Brain microvascular endothelial cell (primary cell): ENCODE results near the gene RTN1.
A peak's percentile ranks its signal among the peaks of the same experiment; 100 is the strongest.

Source experiments
- DNase-seq: peaks from one replicate; pipeline ENCODE4 v3.0.0-alpha.2; 2020
- H3K27ac ChIP-seq: fragments of 250-450 bp; sonication (Bioruptor Pico); 2 replicates; pipeline ENCODE4 v1.5.1; 2020; ENCODE audit warnings: mild to moderate bottlenecking, moderate library complexity
- H3K27me3 ChIP-seq: fragments of 250-450 bp; sonication (Bioruptor Pico); replicated peaks from 2 replicates; pipeline ENCODE4 v1.5.1; 2020; ENCODE audit warnings: mild to moderate bottlenecking
- H3K36me3 ChIP-seq: fragments of 250-450 bp; sonication (Bioruptor Pico); replicated peaks from 2 replicates; pipeline ENCODE4 v1.5.1; 2020; ENCODE audit warnings: mild to moderate bottlenecking
- H3K4me3 ChIP-seq: 2 replicates; pipeline ENCODE4 v1.5.1; 2011; ENCODE audit warnings: low read depth, mild to moderate bottlenecking, control low read depth, low read length, moderate library complexity
- CTCF ChIP-seq: IDR thresholded peaks from 2 replicates; pipeline ENCODE4 v1.5.1; 2011; ENCODE audit warnings: low read depth, mild to moderate bottlenecking, moderate library complexity, low read length, control low read depth, inconsistent platforms; ENCODE audit errors: missing control alignments
- in situ Hi-C: cut with HindIII; loops from 2 replicates; pipeline ENCODE4 v1.10.0; 2017; ENCODE audit warnings: low sequenced_read_pairs, low pct_ligation_motif_present

Gene RTN1

GRCh38 chr14:59895721-59896120 is 25.1 kb upstream of the RTN1 start:
- no peaks in the 10 kb centered on the region for H3K36me3 ChIP-seq
- H3K27me3 ChIP-seq = no peaks in the 10 kb centered on the region
- in situ Hi-C loops = no loop called here
- no peak for DNase-seq
- H3K4me3 ChIP-seq = no peak overlapping the region
- no peak overlapping the region for H3K27ac ChIP-seq
- TF ChIP-seq CTCF = no peak

GRCh38 chr14:59890676-59891075 is 20.1 kb upstream of the RTN1 start:
- TF ChIP-seq CTCF = no peak
- no peak for DNase-seq
- in situ Hi-C loops = no loop called here
- Histone ChIP-seq H3K27me3 (no peaks in the 10 kb centered on the region), H3K36me3 (no peaks in the 10 kb centered on the region), H3K4me3 (no peak overlapping the region), H3K27ac (no peak overlapping the region)

- in situ Hi-C loops = no loop called here
- no peaks in the 10 kb centered on the region for H3K27me3 ChIP-seq
- no peak for DNase-seq
Observed at GRCh38 chr14:59882957-59883356, 12.4 kb upstream of the RTN1 start.

GRCh38 chr14:59871166-59871495 is 555 bp upstream of the RTN1 start:
- H3K4me3 ChIP-seq = peak overlapping the region; percentile 50
- in situ Hi-C loops = no loop called here
- no peaks in the 10 kb centered on the region for H3K36me3 ChIP-seq
- H3K27me3 ChIP-seq = peaks cover 9% of the 10 kb centered on the region
- no peak overlapping the region for H3K27ac ChIP-seq
- no peak for TF ChIP-seq CTCF
- no peak for DNase-seq

More at GRCh38 chr14:59882957-59883356, 12.4 kb upstream of the RTN1 start:
- no peaks in the 10 kb centered on the region for H3K36me3 ChIP-seq
- TF ChIP-seq CTCF = peak; percentile 59
- no peak overlapping the region for H3K4me3 ChIP-seq
- no peak overlapping the region for H3K27ac ChIP-seq

GRCh38 chr14:59869381-59870255 is 958 bp downstream of the RTN1 start:
- Histone ChIP-seq H3K4me3 (peak overlapping the region; percentile 50), H3K27ac (no peak overlapping the region), H3K27me3 (peaks cover 9% of the 10 kb centered on the region), H3K36me3 (no peaks in the 10 kb centered on the region)
- in situ Hi-C loops = no loop called here
- TF ChIP-seq CTCF = no peak
- no peak for DNase-seq

GRCh38 chr14:59868021-59868420 is 2.6 kb downstream of the RTN1 start:
- no peak for TF ChIP-seq CTCF
- H3K36me3 ChIP-seq = no peaks in the 10 kb centered on the region
- H3K27me3 ChIP-seq = peaks cover 9% of the 10 kb centered on the region
- in situ Hi-C loops = no loop called here
- H3K27ac ChIP-seq = no peak overlapping the region
- no peak for DNase-seq
- no peak overlapping the region for H3K4me3 ChIP-seq
